ENCODE measurements around the gene FOXA2.

DNA sequence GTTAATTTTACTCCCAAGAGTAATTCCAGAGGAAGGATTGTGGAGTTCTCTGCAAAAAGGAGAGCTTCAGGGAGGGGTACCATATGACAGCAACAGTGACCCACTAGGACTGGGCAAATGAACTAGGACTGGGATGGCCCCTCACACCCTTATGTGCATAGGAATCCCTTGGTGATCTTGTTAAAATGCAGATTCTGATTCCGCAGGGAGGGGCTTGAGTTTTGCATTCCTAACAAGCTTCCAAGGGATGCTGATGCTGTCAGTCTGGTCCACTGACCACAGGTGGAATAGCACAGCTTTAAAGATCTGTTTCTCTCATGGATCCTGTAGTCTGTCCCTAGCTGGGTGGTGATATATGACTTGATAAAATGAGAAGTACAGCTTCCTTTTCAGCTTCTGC is 6.3 kb upstream of the FOXA2 start:
- TF ChIP-seq, protein P1, sequence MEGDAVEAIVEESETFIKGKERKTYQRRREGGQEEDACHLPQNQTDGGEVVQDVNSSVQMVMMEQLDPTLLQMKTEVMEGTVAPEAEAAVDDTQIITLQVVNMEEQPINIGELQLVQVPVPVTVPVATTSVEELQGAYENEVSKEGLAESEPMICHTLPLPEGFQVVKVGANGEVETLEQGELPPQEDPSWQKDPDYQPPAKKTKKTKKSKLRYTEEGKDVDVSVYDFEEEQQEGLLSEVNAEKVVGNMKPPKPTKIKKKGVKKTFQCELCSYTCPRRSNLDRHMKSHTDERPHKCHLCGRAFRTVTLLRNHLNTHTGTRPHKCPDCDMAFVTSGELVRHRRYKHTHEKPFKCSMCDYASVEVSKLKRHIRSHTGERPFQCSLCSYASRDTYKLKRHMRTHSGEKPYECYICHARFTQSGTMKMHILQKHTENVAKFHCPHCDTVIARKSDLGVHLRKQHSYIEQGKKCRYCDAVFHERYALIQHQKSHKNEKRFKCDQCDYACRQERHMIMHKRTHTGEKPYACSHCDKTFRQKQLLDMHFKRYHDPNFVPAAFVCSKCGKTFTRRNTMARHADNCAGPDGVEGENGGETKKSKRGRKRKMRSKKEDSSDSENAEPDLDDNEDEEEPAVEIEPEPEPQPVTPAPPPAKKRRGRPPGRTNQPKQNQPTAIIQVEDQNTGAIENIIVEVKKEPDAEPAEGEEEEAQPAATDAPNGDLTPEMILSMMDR (conservative IDR thresholded peaks at IDR 0.05), result no peak
- no peak for TF ChIP-seq ZFX (IDR thresholded peaks at IDR 0.05)

All from C4-2B (cell line).